ENCODE results near the gene ANKRD1.

DNA sequence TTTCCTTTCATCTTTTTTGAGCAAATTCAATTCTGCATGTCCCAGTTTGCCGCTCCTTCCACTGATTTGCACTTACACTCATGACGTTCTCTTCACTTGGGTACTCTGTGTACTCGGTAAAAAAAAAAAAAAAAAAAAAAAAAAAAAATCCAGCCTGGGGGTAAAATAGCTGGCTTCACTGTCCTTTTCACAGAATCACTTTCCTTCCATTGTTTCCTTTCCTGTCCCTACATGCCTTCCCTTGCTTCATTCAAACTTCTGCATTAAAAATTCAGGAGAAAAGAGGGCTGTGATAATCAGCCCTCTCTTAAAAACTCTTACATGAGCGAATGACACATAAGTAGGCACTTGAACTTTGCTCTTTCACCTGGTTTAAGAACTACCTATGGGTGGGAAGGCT lies 8.7 kb downstream of the ANKRD1 start:
- TF ChIP-seq, protein P1, sequence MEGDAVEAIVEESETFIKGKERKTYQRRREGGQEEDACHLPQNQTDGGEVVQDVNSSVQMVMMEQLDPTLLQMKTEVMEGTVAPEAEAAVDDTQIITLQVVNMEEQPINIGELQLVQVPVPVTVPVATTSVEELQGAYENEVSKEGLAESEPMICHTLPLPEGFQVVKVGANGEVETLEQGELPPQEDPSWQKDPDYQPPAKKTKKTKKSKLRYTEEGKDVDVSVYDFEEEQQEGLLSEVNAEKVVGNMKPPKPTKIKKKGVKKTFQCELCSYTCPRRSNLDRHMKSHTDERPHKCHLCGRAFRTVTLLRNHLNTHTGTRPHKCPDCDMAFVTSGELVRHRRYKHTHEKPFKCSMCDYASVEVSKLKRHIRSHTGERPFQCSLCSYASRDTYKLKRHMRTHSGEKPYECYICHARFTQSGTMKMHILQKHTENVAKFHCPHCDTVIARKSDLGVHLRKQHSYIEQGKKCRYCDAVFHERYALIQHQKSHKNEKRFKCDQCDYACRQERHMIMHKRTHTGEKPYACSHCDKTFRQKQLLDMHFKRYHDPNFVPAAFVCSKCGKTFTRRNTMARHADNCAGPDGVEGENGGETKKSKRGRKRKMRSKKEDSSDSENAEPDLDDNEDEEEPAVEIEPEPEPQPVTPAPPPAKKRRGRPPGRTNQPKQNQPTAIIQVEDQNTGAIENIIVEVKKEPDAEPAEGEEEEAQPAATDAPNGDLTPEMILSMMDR (IDR thresholded peaks at IDR 0.05; ENCODE audit: low read depth, low read length), result no peak
- no peak for TF ChIP-seq EZH2phosphoT487 (IDR thresholded peaks at IDR 0.05; ENCODE audit: low read depth)

Data from OCI-LY3 (cell line).